Pancreas (tissue), 10 donors: ENCODE data around the gene MSLN. TPM values are rescaled to one million over a fixed set of nuclear protein-coding genes. Genes with fewer than 3 reads are reported as not detected.

ENCODE experiments used
- ATAC-seq, 4 donors: fragments of 200-7000 bp; cut with Tn5 transposase; one replicate each; pipeline versions ENCODE4 v1.8.0 to v1.9.1; 2020; ENCODE audit warnings: mild to moderate bottlenecking in 4 of 4, moderate library complexity in 4 of 4
- DNase-seq, 6 donors: peaks; one replicate each; pipeline ENCODE4 v3.0.0-alpha.2; 2020
- FAIRE-seq: peaks from 2 replicates; lab custom pipeline; 2012; peaks lifted over from hg19 to GRCh38; lab: Jason Lieb, UNC
- H3K27ac ChIP-seq, 4 donors: fragments of 200-600 bp; sonication (generic); 1 replicate in 3 of 4; 2 replicates in 1 of 4; pipeline versions ENCODE4 v1.5.0 to v1.8.0; 2020
- H3K27me3 ChIP-seq, 4 donors: fragments of 200-600 bp; one replicate each; pipeline ENCODE4 v1.8.0; 2021
- H3K36me3 ChIP-seq, 3 donors: fragments of 200-600 bp; sonication (generic) in 1 of 3; one replicate each; pipeline versions ENCODE4 v1.5.0 to v1.8.0; 2020 to 2021
- H3K4me1 ChIP-seq, 3 donors: fragments of 200-600 bp; one replicate each; pipeline ENCODE4 v1.8.0; 2021
- H3K4me3 ChIP-seq, 4 donors: fragments of 200-600 bp; sonication (generic) in 2 of 4; one replicate each; pipeline versions ENCODE4 v1.5.0 to v1.8.0; 2020 to 2021
- H3K9me3 ChIP-seq, 4 donors: fragments of 200-600 bp; one replicate each; pipeline ENCODE4 v1.8.0; 2021
- WGBS, 2 donors: extraction: QIAGEN DNeasy Blood & Tissue Kit; methylation state at CpG; one replicate each; pipeline ENCODE4 v1.1.7; 2013; 5-methylcytosine and 5-hydroxymethylcytosine counted together
- intact Hi-C, 3 donors: fragments of 100-400 bp; cut with DNase I; formaldehyde crosslinking; loops; one replicate each; pipeline versions ENCODE4 v1.11.1 to v1.14.2; 2022
- microRNA-seq, 2 donors: library from miRNA; unstranded; fragments of <30 nt; microRNA quantifications; one replicate each; pipeline versions ENCODE4 to v1.1.0, GENCODE V29; 2019 to 2020
- polyA plus RNA-seq, 2 donors: library from polyadenylated mRNA; stranded (reverse); fragments of 200-250 nt; gene quantifications; one replicate each; pipeline ENCODE4 v1.2.3, GENCODE V29; 2013
- total RNA-seq, 6 donors: library from RNA; stranded (reverse); fragmentation: NEBNext Ultra II Directional in 4 of 6; extraction: Animal tissue kit (Norgen Biotek cat#: 25700) in 4 of 6; gene quantifications; one replicate each; pipeline versions ENCODE4 v1.2.1 to v1.2.4, GENCODE V29; 2021 to 2023
- TF ChIP-seq, protein P1 (sequence below), 4 donors: fragments of 200-600 bp; sonication (generic) in 3 of 4; IDR thresholded peaks; one replicate each; pipeline versions ENCODE4 v1.5.0 to v1.8.0; 2021; ENCODE audit warnings: antibody characterized with exemption in 4 of 4
- donor health status: healthy with polysubstance abuse.
- donor health status: DM: no; HTN: no; CAD: no; lungs with moderate emphysema.
- donor health status: DM: no; HTN: no; CAD: no.
- donor health status: control.
- donor health status: control.
- donor health status: Bipolar disorder and iron deficiency.
- donor health status: DM: yes; HTN: yes; CAD: no.
- donor health status: DM: no; HTN: no; CAD: no.
- donor health status: DM: no; HTN: no; CAD: no.
- donor health status: DM: yes; HTN: yes; CAD: no.

Gene MSLN
- total and polyA plus RNA-seq, 8 donors = 0.35 to 4.6 (median 0.96) TPM; not detected in 1

DNA sequence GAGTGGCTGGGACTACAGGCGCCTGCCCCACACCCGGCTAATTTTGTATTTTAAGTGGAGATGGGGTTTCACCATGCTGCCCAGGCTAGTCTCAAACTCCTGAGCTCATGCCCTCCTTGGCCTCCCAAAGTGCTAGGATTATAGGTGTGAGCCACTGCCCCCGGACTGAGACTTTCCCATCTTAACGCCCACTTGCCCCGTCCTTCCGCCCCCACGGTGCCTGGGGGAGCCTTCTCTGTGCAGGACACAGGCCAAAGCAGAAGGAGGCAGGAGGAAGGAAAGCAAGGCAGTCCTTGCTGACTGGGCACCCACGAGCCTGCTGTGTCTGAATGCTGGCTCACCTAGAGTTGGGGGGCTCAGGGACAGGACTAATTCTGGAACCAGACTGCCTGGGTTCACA lies 57.6 kb downstream of the MSLN start:
- no peak for ATAC-seq
- H3K27ac ChIP-seq = no peak overlapping the region
- no peaks in the 10 kb centered on the region for H3K4me1 ChIP-seq
- H3K36me3 ChIP-seq = no peaks in the 10 kb centered on the region
- intact Hi-C loops = loop anchor here in 2 of 3 donors (5.0 to 10.0 kb wide), 2 partner anchors 234 to 377 kb away; no protein-coding TSS in a partner anchor
- no peak for DNase-seq
- no peak for FAIRE-seq
- no peaks in the 10 kb centered on the region for H3K9me3 ChIP-seq
- peaks cover 0 to 15% (median under 1%) of the 10 kb centered on the region in 4 donors for H3K27me3 ChIP-seq
- no peak overlapping the region for H3K4me3 ChIP-seq
- TF ChIP-seq, protein P1, sequence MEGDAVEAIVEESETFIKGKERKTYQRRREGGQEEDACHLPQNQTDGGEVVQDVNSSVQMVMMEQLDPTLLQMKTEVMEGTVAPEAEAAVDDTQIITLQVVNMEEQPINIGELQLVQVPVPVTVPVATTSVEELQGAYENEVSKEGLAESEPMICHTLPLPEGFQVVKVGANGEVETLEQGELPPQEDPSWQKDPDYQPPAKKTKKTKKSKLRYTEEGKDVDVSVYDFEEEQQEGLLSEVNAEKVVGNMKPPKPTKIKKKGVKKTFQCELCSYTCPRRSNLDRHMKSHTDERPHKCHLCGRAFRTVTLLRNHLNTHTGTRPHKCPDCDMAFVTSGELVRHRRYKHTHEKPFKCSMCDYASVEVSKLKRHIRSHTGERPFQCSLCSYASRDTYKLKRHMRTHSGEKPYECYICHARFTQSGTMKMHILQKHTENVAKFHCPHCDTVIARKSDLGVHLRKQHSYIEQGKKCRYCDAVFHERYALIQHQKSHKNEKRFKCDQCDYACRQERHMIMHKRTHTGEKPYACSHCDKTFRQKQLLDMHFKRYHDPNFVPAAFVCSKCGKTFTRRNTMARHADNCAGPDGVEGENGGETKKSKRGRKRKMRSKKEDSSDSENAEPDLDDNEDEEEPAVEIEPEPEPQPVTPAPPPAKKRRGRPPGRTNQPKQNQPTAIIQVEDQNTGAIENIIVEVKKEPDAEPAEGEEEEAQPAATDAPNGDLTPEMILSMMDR (IDR thresholded peaks at IDR 0.05) = no peak
- WGBS, 2 donors = 64 to 78% methylated on average over 8 of the region's 8 CpGs

Small RNA genes lying within 50 kb of the gene (microRNA-seq; reads per million reads assigned to microRNA genes)
- gene MIR662 = 0 reads per million in 2 donors

Other genes starting within 250 kb of the MSLN start
- 10 to 100 TPM; 25.4 to 53.6 (median 37.2) TPM for gene CAPN15, start 233.0 kb upstream of the MSLN start, total RNA-seq
- 10 to 100 TPM; 48.3 to 75.7 TPM for gene CAPN15, start 233.0 kb upstream of the MSLN start, polyA plus RNA-seq
- gene PRR35, start 200.3 kb upstream of the MSLN start, total RNA-seq = 1 to 10 TPM in 1 of 6 donors, under 1 TPM in 5; 0.09 to 1.0 (median 0.70) TPM
- gene PRR35, start 200.3 kb upstream of the MSLN start, polyA plus RNA-seq = under 1 TPM; 0.38 to 0.72 TPM
- under 1 TPM in 4 of 6 donors, not detected in 2; 0.08 to 0.28 (median 0.14) TPM for gene NHLRC4, start 193.7 kb upstream of the MSLN start, total RNA-seq
- gene NHLRC4, start 193.7 kb upstream of the MSLN start, polyA plus RNA-seq = under 1 TPM; 0.05 to 0.27 TPM
- gene PIGQ, start 190.8 kb upstream of the MSLN start, total RNA-seq = 10 to 100 TPM; 29.7 to 48.4 (median 40.0) TPM
- gene PIGQ, start 190.8 kb upstream of the MSLN start, polyA plus RNA-seq = 100 to 1,000 TPM in 1 of 2 donors, 10 to 100 TPM in 1; 79.5 to 165 TPM
- 10 to 100 TPM; 19.4 to 42.4 (median 30.6) TPM for gene RAB40C, start 170.7 kb upstream of the MSLN start, total RNA-seq
- 10 to 100 TPM; 47.0 to 71.4 TPM for gene RAB40C, start 170.7 kb upstream of the MSLN start, polyA plus RNA-seq
- gene WFIKKN1, start 129.7 kb upstream of the MSLN start, total RNA-seq = 1 to 10 TPM in 3 of 6 donors, under 1 TPM in 3; 0.75 to 2.0 (median 1.2) TPM
- 10 to 100 TPM in 1 of 2 donors, 1 to 10 TPM in 1; 2.6 to 13.8 TPM for gene WFIKKN1, start 129.7 kb upstream of the MSLN start, polyA plus RNA-seq
- 10 to 100 TPM; 18.8 to 32.3 (median 24.4) TPM for gene METTL26, start 124.4 kb upstream of the MSLN start, total RNA-seq
- 100 to 1,000 TPM in 1 of 2 donors, 10 to 100 TPM in 1; 87.6 to 130 TPM for gene METTL26, start 124.4 kb upstream of the MSLN start, polyA plus RNA-seq
- 10 to 100 TPM; 19.0 to 33.9 (median 21.9) TPM for gene MCRIP2, start 118.9 kb upstream of the MSLN start, total RNA-seq
- gene MCRIP2, start 118.9 kb upstream of the MSLN start, polyA plus RNA-seq = 10 to 100 TPM; 65.1 to 89.3 TPM
- gene WDR90, start 111.4 kb upstream of the MSLN start, total RNA-seq = 10 to 100 TPM; 14.7 to 23.4 (median 19.3) TPM
- 10 to 100 TPM; 85.5 to 91.3 TPM for gene WDR90, start 111.4 kb upstream of the MSLN start, polyA plus RNA-seq
- 10 to 100 TPM; 33.5 to 66.2 (median 45.6) TPM for gene RHOT2, start 92.6 kb upstream of the MSLN start, total RNA-seq
- 100 to 1,000 TPM; 260 to 265 TPM for gene RHOT2, start 92.6 kb upstream of the MSLN start, polyA plus RNA-seq
- gene RHBDL1, start 85.1 kb upstream of the MSLN start, total RNA-seq = 1 to 10 TPM in 1 of 6 donors, under 1 TPM in 5; 0.28 to 1.0 (median 0.84) TPM
- 1 to 10 TPM; 2.3 to 5.1 TPM for gene RHBDL1, start 85.1 kb upstream of the MSLN start, polyA plus RNA-seq
- gene STUB1, start 80.3 kb upstream of the MSLN start, total RNA-seq = 10 to 100 TPM; 40.1 to 66.1 (median 56.0) TPM
- 100 to 1,000 TPM in 1 of 2 donors, 10 to 100 TPM in 1; 89.5 to 130 TPM for gene STUB1, start 80.3 kb upstream of the MSLN start, polyA plus RNA-seq
- 10 to 100 TPM; 25.0 to 40.3 (median 30.9) TPM for gene JMJD8, start 76.4 kb upstream of the MSLN start, total RNA-seq
- 10 to 100 TPM; 47.4 to 50.2 TPM for gene JMJD8, start 76.4 kb upstream of the MSLN start, polyA plus RNA-seq
- gene WDR24, start 70.3 kb upstream of the MSLN start, total RNA-seq = 1 to 10 TPM; 3.5 to 7.5 (median 5.2) TPM
- 1 to 10 TPM; 7.9 to 8.7 TPM for gene WDR24, start 70.3 kb upstream of the MSLN start, polyA plus RNA-seq
- 1 to 10 TPM in 4 of 6 donors, under 1 TPM in 2; 0.60 to 2.8 (median 1.7) TPM for gene FBXL16, start 54.9 kb upstream of the MSLN start, total RNA-seq
- 10 to 100 TPM in 1 of 2 donors, 1 to 10 TPM in 1; 4.8 to 17.7 TPM for gene FBXL16, start 54.9 kb upstream of the MSLN start, polyA plus RNA-seq
- gene METRN, start 45.6 kb upstream of the MSLN start, total RNA-seq = 10 to 100 TPM; 27.6 to 44.9 (median 37.7) TPM
- gene METRN, start 45.6 kb upstream of the MSLN start, polyA plus RNA-seq = 10 to 100 TPM; 74.2 to 82.0 TPM
- 10 to 100 TPM; 12.2 to 25.5 (median 20.1) TPM for gene ANTKMT, start 39.6 kb upstream of the MSLN start, total RNA-seq
- 10 to 100 TPM; 35.2 to 41.7 TPM for gene ANTKMT, start 39.6 kb upstream of the MSLN start, polyA plus RNA-seq
- gene CCDC78, start 34.3 kb upstream of the MSLN start, total RNA-seq = under 1 TPM; 0.16 to 0.95 (median 0.25) TPM
- gene CCDC78, start 34.3 kb upstream of the MSLN start, polyA plus RNA-seq = 1 to 10 TPM; 2.1 to 7.7 TPM
- 1 to 10 TPM in 4 of 6 donors, under 1 TPM in 2; 0.47 to 4.6 (median 1.1) TPM for gene HAGHL, start 33.6 kb upstream of the MSLN start, total RNA-seq
- gene HAGHL, start 33.6 kb upstream of the MSLN start, polyA plus RNA-seq = 10 to 100 TPM in 1 of 2 donors, 1 to 10 TPM in 1; 6.4 to 17.5 TPM
- gene CIAO3, start 19.7 kb upstream of the MSLN start, total RNA-seq = 10 to 100 TPM; 11.1 to 25.4 (median 14.1) TPM
- 10 to 100 TPM; 40.2 to 72.9 TPM for gene CIAO3, start 19.7 kb upstream of the MSLN start, polyA plus RNA-seq
- gene RPUSD1, start 27.6 kb downstream of the MSLN start, total RNA-seq = 10 to 100 TPM in 2 of 6 donors, 1 to 10 TPM in 4; 6.2 to 11.1 (median 8.6) TPM
- 10 to 100 TPM; 17.7 to 21.1 TPM for gene RPUSD1, start 27.6 kb downstream of the MSLN start, polyA plus RNA-seq
- 10 to 100 TPM in 1 of 6 donors, 1 to 10 TPM in 5; 5.4 to 11.0 (median 6.5) TPM for gene CHTF18, start 27.9 kb downstream of the MSLN start, total RNA-seq
- 10 to 100 TPM; 30.4 to 61.6 TPM for gene CHTF18, start 27.9 kb downstream of the MSLN start, polyA plus RNA-seq
- not detected for gene GNG13, start 40.0 kb downstream of the MSLN start, total RNA-seq
- not detected for gene GNG13, start 40.0 kb downstream of the MSLN start, polyA plus RNA-seq
- gene LMF1, start 210.2 kb downstream of the MSLN start, total RNA-seq = 10 to 100 TPM in 4 of 6 donors, 1 to 10 TPM in 2; 9.3 to 17.6 (median 15.4) TPM
- gene LMF1, start 210.2 kb downstream of the MSLN start, polyA plus RNA-seq = 10 to 100 TPM; 48.3 to 64.6 TPM
- 1 to 10 TPM in 1 of 6 donors, under 1 TPM in 5; 0.54 to 1.3 (median 0.75) TPM for gene SOX8, start 221.0 kb downstream of the MSLN start, total RNA-seq
- 1 to 10 TPM; 3.5 to 5.5 TPM for gene SOX8, start 221.0 kb downstream of the MSLN start, polyA plus RNA-seq